GM21390 (cell line): Measurements from ENCODE around the gene BICDL2.
"Not testable (repeated sequence)": the region's sequence is repeated elsewhere in the genome, so short reads cannot be mapped to it uniquely, and the experiment has no call there.

ENCODE experiments used
- ATAC-seq: cut with Tn5 transposase; IDR thresholded peaks from one replicate; pipeline ENCODE4 v1.9.1; 2021; ENCODE audit not compliant: unreplicated experiment

Gene BICDL2, protein sequence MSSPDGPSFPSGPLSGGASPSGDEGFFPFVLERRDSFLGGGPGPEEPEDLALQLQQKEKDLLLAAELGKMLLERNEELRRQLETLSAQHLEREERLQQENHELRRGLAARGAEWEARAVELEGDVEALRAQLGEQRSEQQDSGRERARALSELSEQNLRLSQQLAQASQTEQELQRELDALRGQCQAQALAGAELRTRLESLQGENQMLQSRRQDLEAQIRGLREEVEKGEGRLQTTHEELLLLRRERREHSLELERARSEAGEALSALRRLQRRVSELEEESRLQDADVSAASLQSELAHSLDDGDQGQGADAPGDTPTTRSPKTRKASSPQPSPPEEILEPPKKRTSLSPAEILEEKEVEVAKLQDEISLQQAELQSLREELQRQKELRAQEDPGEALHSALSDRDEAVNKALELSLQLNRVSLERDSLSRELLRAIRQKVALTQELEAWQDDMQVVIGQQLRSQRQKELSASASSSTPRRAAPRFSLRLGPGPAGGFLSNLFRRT

DNA sequence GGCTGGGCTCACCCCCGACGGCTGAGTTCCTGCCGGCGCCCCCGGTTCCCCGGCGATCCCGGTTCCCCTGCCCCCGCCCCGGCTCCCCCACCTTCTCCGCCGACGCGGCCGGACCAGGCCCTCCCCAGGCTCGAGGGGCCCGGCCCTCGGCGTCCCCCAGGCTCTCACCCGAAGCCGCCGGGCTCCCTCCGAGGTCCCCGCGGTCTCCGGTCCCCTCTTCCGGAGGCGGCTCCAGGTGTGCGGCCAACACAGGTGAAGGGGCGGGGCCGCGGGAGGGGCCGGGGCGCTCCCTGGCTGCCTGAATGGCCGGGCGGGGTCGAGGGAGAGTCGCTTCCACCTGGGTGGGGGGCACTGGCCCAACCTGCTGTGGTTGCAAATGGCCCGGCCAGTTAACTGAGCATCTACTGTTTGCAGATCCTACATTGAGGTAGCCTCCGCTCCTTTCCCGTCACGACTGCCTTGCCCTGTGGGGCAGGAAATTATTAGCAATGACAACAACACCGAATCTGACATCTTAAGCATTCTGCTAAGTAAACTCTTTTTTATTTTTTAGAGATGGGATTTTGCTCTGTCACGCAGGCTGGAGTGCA, at the start of gene BICDL2:
Gene BICDL2, minus strand, starts transcription at position 219 of the 590 bp plus-strand sequence. CDS start 1,448 bp downstream, outside the sequence.
- ATAC-seq, result no peak

DNA sequence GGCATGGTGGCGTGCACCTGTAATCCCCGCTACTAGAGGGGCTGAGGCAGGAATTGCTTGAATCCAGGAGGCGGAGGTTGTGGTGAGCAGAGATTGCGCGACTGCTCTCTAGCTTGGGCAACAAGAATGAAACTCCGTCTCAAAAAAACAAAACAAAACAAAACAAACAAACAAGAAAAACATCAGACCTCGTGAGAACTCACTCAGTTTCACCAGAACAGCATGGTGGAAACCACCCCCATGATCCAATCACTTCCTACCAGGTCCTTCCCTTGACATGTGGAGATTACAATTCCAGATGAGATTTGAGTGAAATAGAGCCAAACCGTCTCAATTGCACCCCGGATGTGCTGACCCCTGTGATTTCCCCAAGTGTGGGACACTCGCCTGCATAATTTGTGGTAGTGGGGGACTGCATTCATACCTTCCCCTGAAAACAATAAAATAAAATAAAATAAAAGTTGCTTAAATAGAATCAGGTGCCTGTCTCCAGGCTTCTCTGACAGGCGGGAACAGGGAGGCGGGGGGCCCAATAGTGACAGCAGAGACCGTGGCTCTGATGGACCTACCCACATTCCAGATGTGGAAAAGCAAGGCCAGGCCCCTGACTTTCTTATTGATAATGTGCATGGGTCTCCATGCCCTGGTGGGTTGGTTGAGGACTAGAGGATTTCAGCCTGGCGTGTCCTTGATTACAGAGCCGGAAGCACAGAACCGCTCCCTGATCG, 49.3 kb upstream of the BICDL2 start:
- no peak for ATAC-seq

DNA sequence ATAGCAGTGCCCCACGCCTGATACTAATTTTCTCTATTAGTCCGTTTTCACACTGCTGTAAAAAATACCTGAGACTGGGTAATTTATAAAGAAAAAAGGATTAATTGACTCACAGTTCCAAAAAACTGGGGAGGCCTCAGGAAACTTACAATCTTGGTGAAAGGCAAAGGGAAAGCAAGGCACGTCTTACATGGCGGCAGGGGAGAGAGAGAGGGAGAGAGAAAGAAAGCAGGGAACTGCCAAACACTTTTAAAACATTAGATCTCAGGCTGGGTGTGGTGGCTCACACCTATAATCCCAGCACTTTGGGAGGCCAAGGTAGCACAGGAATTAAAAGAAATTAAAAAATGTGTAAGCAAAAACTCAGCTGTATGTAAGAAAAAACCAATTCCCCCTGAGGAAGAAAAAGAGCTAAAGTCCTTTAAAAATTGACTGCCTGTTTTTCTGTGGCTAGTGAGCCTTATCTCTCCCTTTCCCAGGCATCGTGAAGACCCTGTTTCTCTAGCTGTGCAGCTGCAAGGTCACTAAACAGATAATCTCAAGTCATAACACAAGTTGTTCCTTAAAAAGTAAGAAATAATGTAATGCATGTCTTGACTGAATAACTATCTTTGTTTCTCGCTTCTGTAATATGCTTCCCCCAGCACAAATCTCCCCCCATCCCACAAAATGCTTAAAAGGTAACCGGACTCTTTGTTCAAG, 48.4 kb upstream of the BICDL2 start:
- ATAC-seq, result no peak

DNA sequence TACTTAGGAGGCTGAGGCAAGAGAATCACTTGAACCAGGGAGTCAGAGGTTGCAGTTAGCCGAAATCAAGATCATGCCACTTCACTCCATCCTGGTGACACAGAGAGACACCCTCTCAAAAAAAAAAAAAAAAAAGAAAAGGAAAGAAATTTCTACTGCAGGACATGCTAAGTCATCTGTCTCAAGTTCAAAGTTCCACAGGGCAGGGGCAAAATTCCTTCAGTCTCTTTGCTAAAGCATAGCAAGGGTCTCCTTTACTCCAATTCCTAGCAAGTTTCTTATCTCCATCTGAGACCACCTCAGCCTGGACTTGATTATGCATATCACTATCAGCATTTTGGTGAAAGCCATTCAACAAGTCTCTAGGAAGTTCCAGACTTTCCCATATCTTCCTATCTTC, 47.7 kb upstream of the BICDL2 start:
- no peak for ATAC-seq

DNA sequence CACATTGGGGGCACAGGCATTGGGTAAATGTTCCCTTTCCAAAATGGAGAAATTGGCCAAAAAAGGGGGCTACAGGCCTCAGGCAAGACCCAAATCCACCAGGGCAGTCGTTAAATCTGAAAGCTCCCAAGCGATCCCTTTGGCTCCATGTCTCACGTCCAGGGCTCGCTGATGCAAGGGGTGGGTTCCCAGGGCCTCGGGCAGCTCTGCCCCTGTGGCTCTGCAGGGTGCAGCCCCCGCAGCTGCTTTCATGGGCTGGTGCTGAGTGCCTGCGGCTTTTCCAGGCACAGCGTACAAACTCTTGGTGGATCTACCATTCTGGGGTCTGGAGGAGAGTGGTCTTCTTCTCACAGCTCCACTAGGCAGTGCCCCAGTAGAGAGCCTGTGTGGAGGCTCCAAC, 46.7 kb upstream of the BICDL2 start:
- ATAC-seq, result not testable (repeated sequence)

DNA sequence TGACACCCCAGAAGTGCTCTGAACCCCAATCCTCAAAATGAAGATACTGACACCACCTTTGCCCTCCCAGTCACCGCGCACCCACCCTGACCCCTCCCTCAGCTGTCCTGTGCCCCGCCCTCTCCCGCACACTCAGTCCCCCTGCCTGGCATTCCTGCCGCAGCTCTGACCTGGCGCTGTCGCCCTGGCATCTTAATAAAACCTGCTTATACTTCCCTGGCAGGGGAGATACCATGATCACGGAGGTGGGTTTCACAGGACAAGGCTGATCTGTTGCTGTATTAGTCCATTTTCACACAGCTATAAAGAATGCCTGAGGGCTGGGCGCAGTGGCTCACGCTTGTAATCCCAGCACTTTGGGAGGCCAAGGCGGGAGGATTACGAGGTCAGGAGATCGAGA, 45.2 kb upstream of the BICDL2 start:
- ATAC-seq, result not testable (repeated sequence)

DNA sequence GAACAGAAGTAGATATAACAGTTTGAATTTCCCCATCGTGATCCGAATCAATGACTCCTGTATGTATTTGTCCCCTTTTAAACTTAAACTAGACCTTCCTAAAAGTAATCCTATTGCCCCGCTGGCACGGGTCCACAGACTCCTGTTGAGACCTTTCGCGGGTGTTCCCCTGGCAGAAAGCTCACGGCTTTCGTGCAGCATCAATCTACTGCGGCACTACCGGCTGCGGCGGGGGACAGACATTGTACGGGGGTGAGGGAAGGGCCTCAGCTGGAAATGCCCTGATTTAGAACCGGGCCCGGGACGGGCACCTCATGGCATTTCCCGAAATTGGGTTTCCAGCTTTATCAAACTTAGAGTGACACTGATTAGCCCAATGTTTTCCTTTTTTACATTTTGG, 43.3 kb upstream of the BICDL2 start:
- no peak for ATAC-seq

DNA sequence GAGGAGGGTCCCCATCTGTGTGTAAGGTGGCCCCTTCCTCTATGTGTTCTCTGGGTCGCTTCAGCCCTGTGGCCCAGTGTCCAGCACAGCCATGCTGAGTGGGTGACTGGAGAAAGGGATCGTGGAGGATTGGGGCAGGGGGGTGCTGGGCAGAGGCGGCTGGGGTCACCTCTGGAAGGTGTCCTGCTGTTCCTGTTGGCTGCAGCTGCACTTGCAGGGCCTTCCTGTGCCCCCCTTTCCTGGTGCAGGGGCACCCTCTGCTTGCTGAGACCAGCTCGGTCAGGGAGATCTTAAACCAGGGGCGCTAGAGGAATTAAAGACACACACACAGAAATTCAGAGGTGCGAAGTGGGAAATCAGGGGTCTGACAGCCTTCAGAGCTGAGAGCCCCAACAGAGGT, 39.8 kb upstream of the BICDL2 start:
- no peak for ATAC-seq

DNA sequence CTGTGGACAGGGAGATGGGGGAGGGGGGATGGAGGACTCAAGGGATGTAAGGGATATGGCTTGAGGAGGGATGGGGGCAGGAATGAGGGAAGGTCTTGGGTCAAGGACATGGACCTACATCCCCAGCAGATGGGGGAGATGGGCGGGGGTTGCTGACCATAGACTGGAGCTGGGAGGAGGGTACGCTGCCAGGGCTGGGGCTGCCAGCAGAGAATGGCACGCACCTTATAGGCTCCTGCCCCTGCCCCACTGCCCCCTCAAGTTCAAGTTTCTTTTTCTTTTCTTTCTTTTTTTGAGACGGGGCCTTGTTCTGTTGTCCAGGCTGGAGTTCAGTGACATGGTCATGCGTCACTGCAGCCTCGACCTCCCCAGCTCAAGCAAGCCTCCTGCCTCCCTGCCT, 39.2 kb upstream of the BICDL2 start:
- not testable (repeated sequence) for ATAC-seq

DNA sequence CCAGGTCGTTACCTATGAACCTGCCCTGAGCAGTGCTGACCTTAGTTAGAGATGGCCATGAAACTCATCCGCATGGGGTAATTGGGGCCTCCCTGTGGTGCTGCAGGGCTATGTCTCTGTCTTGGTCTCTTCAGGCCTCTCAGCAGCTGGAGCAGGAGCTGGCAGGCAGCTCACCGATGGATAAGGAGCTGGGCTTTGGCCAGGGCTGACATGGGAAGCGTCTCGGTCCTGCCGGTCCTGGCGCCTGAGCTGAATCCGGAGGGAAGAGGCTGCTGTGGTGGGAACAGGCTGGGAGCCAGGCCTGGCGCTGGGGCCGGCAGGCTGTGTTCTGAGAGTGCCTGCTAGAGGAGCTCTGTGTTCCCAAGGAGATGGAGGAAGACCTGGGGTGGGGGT, 38.8 kb upstream of the BICDL2 start:
- no peak for ATAC-seq

DNA sequence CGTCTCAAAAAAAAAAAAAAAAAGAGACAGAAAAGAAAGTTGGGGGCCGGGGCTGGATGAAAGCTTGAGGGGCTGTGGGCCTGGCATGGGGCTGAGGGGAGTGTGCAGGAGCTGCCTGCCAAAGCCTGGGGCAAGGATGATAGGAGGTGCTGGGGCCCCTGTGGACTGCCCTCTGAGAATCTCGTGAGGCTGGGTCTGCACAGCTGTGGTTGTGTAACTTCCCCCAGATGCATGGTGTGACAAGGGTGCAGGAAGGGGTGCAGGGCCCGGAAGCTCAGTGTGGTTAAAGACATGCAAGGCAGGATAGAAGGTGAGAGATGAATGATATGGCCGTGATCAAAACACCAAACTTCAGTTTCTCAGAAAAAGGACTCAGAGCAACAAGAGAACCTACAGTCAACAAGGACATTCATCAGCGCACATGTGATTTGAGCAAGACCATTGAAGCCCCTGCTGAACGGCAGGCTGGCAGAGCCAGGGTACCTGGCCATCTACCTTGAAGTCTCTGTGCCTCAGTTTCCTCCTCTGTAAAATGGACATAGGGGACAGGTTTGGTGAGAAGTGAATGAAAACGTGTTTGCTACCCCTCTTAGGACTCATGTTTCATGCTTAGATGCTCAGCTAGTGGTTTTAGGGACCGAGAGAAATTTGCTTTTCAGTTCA, 38.2 kb upstream of the BICDL2 start:
- ATAC-seq, result peak; percentile 60

DNA sequence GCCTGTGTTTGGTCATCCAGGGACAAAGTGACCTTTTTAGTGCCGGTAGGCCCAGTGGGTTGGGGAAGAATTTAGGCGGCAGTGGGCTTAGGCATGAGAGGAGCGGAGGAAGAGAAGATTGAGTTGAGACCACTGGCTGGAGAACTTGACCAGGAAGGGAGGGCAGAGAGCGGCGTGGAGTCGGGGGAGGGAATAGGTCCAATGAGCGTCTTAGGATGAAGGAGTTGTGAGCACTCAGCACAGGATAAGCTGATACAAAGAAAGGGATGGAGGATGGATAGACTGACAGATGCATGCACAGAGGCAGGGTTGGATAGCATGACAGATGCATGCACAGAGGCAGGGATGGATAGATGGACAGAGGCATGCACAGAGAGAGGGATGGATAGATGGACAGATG, 36.7 kb upstream of the BICDL2 start:
- no peak for ATAC-seq

DNA sequence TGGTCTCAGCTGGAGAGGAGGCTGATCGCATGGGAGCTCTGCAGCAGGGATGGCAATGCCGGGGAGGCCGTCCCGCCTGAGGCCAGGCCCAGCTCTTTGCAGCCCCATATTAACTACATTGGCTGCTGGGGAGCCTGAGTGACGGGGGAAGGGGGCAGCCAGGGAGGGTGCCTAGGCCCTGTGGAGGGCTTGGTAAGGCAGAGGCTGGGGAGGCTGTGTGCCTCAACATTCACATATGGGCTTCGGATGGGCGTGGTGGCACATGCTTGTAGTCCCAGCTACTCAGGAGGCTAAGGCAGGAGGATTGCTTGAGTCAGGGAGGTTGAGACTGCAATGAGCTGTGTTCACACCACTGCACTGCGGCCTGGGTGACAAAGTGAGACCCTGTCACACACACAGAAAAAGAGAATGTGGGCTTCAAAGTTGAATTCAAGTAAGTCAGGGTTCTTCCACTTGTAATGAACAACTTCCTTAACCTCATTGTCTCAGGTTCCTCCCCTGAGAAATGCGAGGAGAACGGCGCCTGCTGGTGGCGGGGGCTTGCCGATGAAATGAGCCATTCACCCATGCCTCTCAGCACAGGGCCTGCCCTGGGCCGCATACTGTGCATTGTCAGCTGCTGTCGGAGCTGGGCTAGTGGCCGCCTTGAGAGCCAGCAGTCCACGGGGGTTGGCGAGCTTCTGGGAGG, 36.0 kb upstream of the BICDL2 start:
- ATAC-seq, result not testable (repeated sequence)

DNA sequence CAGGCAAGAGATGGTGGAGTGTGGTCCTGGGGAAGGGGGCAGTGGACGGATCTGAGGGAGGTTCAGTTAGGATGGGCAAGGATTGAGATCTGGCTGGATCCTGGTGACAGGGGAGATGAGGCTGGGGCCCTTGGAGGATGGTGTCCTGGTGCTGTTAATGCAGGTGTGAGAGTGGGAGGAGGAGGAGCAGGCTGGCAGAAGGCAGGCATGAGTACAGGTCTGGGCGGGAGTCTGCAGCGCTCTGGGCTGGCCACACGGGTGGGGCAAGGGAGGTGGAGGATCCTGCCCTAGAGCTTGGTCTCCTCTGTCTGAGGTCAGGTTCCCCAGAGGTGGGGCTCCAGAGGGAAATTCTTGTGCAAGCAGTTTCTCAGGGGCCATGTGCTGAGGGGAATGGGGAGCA, 35.4 kb upstream of the BICDL2 start:
- not testable (repeated sequence) for ATAC-seq

DNA sequence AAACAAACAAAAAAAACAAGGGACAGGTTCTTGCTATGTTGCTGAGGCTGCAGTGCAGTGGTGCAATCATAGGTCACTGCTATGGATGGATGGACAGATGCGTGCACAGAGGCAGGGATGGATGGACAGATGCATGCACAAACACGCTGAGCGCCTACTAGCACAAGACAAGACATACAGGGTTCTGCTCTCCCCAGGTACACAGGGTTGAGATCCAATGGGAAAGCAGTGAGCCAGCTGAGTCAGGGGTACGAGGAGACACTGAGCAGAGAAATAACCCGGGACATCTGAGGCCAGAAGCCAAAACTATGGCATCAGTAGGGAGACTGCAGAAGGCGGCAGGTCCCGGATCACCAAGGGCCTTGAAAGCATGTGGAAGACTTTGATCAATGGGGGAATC, 34.9 kb upstream of the BICDL2 start:
- ATAC-seq, result no peak

DNA sequence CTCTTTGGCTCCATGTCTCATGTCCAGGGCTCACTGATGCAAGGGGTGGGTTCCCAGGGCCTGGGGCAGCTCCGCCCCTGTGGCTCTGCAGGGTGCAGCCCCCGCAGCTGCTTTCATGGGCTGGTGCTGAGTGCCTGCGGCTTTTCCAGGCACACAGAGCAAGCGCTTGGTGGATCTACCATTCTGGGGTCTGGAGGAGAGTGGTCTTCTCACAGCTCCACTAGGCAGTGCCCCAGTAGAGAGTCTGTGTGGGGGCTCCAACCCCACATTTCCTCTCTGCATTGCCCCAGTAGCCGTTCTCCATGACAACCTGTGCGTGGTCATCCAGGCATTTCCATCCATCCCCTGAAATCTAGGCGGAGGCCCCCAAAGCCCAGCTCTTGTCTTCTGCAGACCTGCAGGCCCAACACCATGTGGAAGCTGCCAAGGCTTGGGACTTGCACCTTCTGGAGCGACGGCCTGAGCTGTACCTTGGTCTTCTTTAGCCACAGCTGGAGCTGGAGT, 33.9 kb upstream of the BICDL2 start:
- no peak for ATAC-seq

DNA sequence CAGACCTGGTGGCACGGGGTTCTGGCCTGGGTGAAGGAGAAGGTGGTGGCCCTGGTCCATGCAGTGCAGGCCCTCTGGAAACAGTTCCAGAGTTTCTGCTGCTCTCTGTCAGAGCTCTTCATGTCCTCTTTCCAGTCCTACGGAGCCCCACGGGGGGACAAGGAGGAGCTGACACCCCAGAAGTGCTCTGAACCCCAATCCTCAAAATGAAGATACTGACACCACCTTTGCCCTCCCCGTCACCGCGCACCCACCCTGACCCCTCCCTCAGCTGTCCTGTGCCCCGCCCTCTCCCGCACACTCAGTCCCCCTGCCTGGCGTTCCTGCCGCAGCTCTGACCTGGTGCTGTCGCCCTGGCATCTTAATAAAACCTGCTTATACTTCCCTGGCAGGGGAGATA, 32.4 kb upstream of the BICDL2 start:
- not testable (repeated sequence) for ATAC-seq

DNA sequence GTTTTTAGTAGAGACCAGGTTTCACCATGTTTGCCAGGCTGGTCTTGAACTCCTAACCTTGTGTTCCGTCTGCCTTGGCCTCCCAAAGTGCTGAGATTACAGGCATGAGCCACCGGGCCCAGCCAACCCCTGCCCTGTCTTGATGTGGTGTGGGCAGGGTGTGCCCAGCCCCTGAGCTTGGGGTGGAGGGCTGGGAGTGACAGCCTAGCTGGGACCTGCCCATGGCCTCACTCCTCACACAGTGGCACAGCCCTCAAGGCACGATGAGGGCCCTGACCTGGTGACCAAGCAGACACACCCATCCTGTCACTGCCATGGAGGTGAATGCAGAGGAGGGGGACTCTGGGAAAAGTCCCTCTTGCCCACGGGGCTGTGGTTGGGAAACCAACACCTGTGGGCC, 31.7 kb upstream of the BICDL2 start:
- ATAC-seq, result no peak

DNA sequence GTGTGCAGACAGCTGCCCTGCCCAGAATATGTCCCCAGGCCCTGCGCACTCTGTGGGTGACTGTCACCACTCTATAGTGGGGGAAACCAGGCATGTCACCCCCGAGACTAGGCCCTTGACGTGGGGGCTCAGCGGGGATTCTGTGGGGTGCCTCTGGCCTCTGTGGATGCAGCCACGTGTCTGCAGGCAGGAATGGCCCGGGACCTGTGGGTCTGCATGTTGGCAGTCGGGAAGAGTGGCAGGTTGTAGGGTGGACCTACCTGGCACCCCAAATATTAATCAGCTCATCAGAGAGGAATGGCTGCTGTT, 29.6 kb upstream of the BICDL2 start:
- no peak for ATAC-seq
